IPS-18a (cell line): Measurements from ENCODE around the gene BPHL.

ENCODE experiments used
- H3K27ac ChIP-seq: one replicate; pipeline ENCODE4 v1.5.1; 2013; ENCODE audit warnings: low read length
- H3K27me3 ChIP-seq: one replicate; pipeline ENCODE4 v1.6.1; 2013; ENCODE audit warnings: mild to moderate bottlenecking, low read length; ENCODE audit not compliant: control insufficient read depth, insufficient read depth
- H3K36me3 ChIP-seq: one replicate; pipeline ENCODE4 v1.6.1; 2013; ENCODE audit warnings: low read depth, low read length; ENCODE audit not compliant: control insufficient read depth
- H3K4me1 ChIP-seq: one replicate; pipeline ENCODE4 v1.6.1; 2013; ENCODE audit warnings: low read depth, low read length; ENCODE audit not compliant: control insufficient read depth
- H3K4me3 ChIP-seq: one replicate; pipeline ENCODE4 v1.5.1; 2013; ENCODE audit warnings: low read length
- H3K9ac ChIP-seq: one replicate; pipeline ENCODE4 v1.6.1; 2013; ENCODE audit warnings: mild to moderate bottlenecking, low read length, moderate library complexity
- H3K9me3 ChIP-seq: one replicate; pipeline ENCODE4 v1.6.1; 2013; ENCODE audit warnings: low read depth, low read length; ENCODE audit not compliant: control insufficient read depth

BPHL gene

DNA sequence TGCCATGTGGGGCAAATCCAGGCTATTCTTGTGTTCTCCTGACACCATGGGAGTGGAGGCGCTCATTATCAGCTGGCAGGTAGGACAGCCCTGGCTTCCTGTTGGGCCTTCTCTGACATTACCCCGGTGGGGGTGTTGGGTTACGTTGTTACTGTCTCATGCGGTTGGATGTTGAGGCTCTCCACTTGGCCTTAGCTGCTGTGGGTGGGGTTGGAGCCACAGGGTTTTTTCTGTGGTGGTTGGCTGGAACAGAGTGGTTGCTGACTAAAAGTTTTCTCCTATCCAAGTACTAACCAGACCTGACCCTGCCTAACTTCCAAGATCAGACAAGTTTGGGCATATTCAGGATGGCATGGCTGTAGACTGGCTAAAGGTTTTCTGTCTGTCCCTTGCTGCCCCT, 30.1 kb upstream of the BPHL start:
- peaks cover 37% of the 10 kb centered on the region for H3K9me3 ChIP-seq

DNA sequence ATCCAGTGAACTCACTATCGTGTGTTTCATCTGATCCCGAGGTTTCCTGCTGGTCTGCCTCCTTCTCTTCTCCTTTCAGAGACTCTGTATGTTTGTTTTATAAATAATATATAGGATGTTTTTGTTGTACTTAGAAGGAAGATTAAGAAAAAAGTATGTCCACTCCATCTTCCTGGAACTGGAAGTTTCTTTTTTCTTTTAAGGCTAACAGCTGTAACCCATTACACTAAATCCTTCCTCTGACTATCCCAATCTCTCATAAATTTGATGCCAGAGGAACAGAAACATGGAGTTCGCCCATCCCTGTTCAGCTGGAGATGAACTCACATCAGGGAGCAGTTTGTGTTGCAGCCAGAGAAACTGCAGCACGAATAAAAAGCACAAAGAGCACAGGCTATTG, 29.5 kb upstream of the BPHL start:
- no peak overlapping the region for H3K4me3 ChIP-seq

More for the DNA sequence above, 30.1 kb upstream of the BPHL start:
- H3K4me3 ChIP-seq: no peak overlapping the region
- H3K4me1 ChIP-seq: no peaks in the 10 kb centered on the region
- H3K36me3 ChIP-seq: peaks cover 65% of the 10 kb centered on the region
- H3K27ac ChIP-seq: no peak overlapping the region
- H3K9ac ChIP-seq: no peak overlapping the region
- H3K27me3 ChIP-seq: no peaks in the 10 kb centered on the region

DNA sequence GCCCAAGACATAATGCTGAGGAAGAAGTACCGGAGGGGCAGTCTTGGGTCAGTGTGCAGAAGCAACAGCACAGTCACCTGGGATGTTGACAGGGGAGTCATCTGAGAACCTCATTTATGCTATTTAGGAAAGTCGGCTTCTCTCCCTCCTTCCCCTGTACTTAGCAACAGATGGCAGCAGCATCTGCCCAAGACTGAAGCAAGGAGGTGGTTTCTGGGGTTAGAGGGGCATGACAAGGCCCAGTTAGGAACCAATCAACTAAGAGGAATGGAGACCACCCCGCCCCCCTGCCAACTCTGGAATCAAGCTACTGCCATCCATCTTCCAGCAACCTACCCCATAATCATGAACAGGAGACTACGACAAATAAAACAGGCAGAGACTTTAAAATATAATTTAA, 28.5 kb upstream of the BPHL start:
- H3K9me3 ChIP-seq: peaks cover 47% of the 10 kb centered on the region
- peak overlapping the region; percentile 24 for H3K4me3 ChIP-seq

More for the DNA sequence above, 29.5 kb upstream of the BPHL start:
- Histone ChIP-seq H3K27ac (no peak overlapping the region), H3K9ac (no peak overlapping the region), H3K9me3 (peaks cover 38% of the 10 kb centered on the region), H3K4me1 (no peaks in the 10 kb centered on the region), H3K36me3 (peaks cover 61% of the 10 kb centered on the region), H3K27me3 (no peaks in the 10 kb centered on the region)

DNA sequence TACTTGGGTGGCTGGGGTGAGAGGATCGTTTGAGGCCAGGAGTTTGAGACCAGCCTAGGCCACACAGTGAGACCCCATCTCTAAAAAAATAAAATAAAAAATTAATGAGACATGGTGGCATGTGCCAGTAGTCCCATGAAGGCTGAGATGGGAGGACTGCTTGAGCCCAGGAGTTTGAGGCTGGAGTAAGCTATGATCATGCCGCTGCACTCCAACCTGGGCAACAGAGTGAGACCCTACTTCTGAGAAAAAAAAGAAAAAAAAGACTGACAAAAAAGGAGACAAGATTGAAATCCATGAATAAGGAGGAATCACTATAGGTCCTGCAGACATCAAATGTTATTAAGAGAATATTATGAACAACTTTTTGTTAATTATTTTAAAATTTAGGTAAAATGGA, 23.7 kb upstream of the BPHL start:
- no peak overlapping the region for H3K9ac ChIP-seq
- H3K27me3 ChIP-seq: no peaks in the 10 kb centered on the region
- no peak overlapping the region for H3K27ac ChIP-seq
- H3K9me3 ChIP-seq: peaks cover 27% of the 10 kb centered on the region
- H3K36me3 ChIP-seq: peaks cover 34% of the 10 kb centered on the region
- H3K4me1 ChIP-seq: no peaks in the 10 kb centered on the region
- no peak overlapping the region for H3K4me3 ChIP-seq

More for the DNA sequence above, 28.5 kb upstream of the BPHL start:
- H3K27ac ChIP-seq: no peak overlapping the region
- peaks cover 64% of the 10 kb centered on the region for H3K36me3 ChIP-seq
- no peaks in the 10 kb centered on the region for H3K4me1 ChIP-seq
- H3K9ac ChIP-seq: no peak overlapping the region
- no peaks in the 10 kb centered on the region for H3K27me3 ChIP-seq

DNA sequence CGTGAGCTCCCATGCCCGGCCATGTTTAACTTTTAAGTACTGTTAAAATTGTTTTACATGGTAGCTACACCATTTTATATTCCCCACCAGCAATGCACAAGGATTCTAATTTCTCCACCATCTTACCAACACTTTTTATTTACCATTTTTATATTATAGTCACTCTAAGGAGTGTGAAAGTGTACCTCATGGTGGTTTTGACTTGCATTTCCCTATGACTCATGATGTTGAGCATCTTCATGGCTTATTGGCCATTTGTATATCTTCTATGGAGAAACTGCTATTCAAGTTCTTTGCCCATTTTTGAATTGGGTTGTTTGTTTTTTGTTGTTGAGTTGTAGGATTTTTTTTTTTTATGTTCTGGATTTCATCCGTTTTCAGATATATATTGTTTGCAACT, 15.6 kb upstream of the BPHL start:
- Histone ChIP-seq H3K9ac (no peak overlapping the region), H3K27me3 (no peaks in the 10 kb centered on the region), H3K4me3 (no peak overlapping the region), H3K27ac (no peak overlapping the region), H3K36me3 (peaks cover 44% of the 10 kb centered on the region), H3K9me3 (no peaks in the 10 kb centered on the region), H3K4me1 (no peaks in the 10 kb centered on the region)

DNA sequence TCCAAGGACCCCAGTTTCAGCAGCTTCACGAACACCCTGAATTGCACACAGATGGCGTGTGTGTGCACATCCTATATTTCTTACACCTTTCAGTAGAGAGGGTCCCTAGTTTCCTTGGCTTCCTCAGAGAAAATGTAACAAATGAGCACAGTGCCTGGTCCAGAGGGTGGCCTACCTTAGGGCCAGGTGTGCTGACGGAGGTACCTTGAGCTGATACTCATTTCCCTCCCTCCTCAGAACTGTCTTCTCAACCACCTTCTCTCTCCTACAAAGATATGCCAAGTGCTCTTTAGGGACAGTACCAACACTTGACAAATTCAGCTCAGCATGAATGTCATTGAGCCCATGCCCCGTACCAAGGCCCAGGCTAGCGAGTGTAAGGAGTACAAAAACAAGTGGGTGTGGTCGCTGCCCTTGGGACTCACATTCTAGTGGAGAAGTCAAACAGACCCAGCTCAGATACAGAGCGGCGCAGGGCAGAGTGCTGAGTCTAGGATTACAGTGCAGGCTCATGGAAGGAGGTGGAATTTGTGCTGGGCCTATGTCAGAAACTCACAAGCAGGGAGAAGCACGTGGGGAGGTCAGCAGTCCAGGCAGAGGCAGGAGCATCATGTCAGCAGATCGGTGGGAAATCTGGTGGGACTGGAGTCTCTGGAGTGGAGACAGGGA, 9.6 kb upstream of the BPHL start:
- Histone ChIP-seq H3K4me3 (no peak overlapping the region), H3K36me3 (peaks cover 55% of the 10 kb centered on the region), H3K4me1 (no peaks in the 10 kb centered on the region), H3K27me3 (no peaks in the 10 kb centered on the region), H3K9ac (no peak overlapping the region), H3K27ac (no peak overlapping the region), H3K9me3 (no peaks in the 10 kb centered on the region)

DNA sequence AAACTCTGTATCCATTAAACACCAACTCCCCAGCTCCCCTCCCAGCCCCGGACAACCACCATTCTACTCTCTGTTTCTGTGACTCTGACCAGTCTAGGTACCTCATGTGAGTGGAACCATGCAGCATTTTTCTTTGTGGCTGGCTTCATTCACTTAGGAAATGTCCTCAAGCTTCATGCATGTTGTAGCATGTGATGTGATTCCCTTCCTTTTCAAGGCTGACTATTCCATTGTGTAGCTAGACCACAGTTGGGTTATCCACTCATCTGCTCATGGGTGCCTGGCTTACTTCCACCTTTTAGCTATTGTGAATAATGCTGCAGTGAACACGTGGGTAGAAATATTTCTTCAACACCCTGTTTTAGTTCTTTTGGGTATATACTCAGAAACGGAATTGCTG, 8.8 kb upstream of the BPHL start:
- H3K4me3 ChIP-seq: no peak overlapping the region
- no peaks in the 10 kb centered on the region for H3K27me3 ChIP-seq
- no peaks in the 10 kb centered on the region for H3K4me1 ChIP-seq
- H3K36me3 ChIP-seq: peaks cover 53% of the 10 kb centered on the region
- no peaks in the 10 kb centered on the region for H3K9me3 ChIP-seq
- H3K9ac ChIP-seq: no peak overlapping the region
- no peak overlapping the region for H3K27ac ChIP-seq

DNA sequence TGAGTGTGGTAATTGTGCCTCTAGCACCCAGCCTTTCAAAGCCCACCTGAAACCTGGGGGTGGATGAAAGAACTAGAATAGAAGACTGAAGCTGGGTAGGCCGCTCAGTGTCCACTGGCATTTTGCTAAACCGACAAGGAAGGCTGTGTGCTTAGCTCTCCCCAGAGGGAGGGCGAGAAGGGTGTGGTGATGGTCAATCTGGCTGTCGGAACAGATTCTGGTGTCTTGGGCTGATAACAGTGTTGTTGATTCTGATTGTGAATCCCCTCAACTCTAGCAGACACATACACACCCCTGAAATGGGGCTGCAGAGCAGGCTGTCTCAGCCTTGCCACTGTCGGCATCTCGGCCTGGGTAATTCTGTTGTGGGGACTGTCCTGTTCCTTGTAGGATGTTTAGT, 4.1 kb upstream of the BPHL start:
- Histone ChIP-seq H3K9me3 (no peaks in the 10 kb centered on the region), H3K4me3 (no peak overlapping the region), H3K27ac (no peak overlapping the region), H3K27me3 (no peaks in the 10 kb centered on the region), H3K36me3 (peaks cover 28% of the 10 kb centered on the region), H3K9ac (no peak overlapping the region), H3K4me1 (peaks cover 9% of the 10 kb centered on the region)

DNA sequence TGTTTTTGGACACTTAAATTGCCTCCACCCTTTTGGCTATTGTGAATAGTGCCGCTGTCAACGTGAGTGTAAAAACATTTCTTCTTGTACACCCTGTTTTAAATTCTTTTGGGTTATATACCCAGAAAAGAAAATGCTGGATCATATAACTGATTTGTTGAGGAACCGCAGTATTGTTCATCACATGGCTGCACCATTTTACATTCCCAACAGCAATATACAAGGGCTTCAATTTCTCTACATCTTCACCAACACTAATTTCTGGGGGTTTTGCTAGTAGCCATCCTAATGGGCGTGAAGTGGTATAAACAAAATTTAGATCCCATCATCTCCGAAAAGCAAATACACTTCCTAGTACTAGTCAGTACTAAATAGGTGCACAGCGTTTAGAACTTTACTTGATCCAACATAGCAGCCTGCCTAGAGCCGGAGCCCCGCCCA, 579 bp upstream of the BPHL start:
- Histone ChIP-seq H3K36me3 (peaks cover 13% of the 10 kb centered on the region), H3K4me3 (peak overlapping the region; percentile 98), H3K27ac (no peak overlapping the region)

DNA sequence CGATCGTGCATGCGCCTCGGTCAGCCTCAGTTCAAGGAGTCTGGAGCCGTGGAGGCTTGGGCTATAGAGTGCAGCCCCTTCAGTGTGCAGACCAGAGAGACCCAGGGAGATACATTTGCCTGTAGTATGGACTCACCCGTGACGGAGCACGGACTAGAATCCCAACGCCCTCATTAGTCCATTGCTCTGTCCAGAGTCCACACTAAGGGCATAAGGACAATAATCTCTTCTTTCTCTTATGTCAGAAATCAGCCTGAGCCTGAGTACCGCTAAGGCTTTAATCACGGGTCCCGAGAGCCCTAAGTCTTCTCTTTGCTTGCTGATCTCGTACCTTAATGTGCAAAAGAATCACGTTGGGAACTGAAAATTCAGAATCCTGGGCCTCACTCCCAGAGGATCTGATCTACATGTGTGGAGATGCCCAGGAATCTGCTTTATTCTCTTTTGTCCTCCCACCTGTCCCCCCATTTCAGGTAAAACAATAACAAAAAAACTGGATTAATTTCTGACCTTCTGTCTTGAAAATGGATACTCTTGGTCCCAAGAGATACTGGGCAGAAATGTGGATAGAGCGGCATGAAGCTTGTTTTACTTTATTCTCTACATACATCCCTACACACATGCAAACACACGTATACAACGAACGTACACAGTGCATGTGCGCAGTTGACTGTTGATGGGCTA, 671 bp downstream of the BPHL start:
- Histone ChIP-seq H3K9ac (peak overlapping the region; percentile 95), H3K36me3 (peaks cover 3% of the 10 kb centered on the region), H3K9me3 (no peaks in the 10 kb centered on the region), H3K27ac (peak overlapping the region; percentile 59), H3K4me1 (peaks cover 12% of the 10 kb centered on the region), H3K4me3 (peak overlapping the region; percentile 98), H3K27me3 (no peaks in the 10 kb centered on the region)

More for the DNA sequence above, 579 bp upstream of the BPHL start:
- peak overlapping the region; percentile 95 for H3K9ac ChIP-seq
- no peaks in the 10 kb centered on the region for H3K9me3 ChIP-seq
- H3K4me1 ChIP-seq: peaks cover 12% of the 10 kb centered on the region
- H3K27me3 ChIP-seq: no peaks in the 10 kb centered on the region

DNA sequence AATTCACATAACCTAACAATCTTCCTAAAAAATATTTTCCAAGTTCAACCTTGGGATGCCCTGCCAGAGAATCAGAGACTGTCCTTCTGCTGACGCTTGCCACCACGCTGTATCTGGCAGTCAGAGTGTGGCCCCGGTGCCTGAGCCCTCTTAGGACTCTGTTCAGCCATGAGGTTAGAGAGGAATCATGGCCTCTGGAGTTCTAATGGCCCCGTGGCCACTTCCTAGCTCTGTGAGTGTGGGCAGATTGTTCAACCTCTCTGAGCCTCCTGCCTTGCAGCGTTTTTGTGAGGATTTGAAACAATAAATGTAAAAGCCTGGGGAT, 2.2 kb downstream of the BPHL start:
- no peaks in the 10 kb centered on the region for H3K9me3 ChIP-seq
- H3K27me3 ChIP-seq: no peaks in the 10 kb centered on the region
- no peak overlapping the region for H3K4me3 ChIP-seq
- no peak overlapping the region for H3K9ac ChIP-seq
- no peak overlapping the region for H3K27ac ChIP-seq
- H3K36me3 ChIP-seq: peaks cover 3% of the 10 kb centered on the region
- peaks cover 12% of the 10 kb centered on the region for H3K4me1 ChIP-seq

DNA sequence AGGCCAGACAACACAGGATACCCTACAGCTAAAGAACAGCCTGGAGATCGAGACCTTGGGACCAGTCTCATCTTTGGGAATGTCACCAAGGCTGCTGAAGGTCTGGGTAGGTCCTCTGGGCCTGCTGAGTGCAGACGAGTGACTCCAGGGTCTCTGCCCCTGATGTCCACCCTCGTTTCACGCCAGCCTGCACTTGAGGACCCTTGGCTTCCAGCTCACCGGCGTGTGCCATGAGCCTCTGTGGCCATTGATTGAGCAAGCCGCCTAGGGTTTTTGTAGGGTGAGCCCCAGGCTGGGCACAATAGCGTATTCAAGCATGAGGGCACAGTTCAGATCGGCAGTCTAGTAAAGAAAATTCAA, 4.3 kb downstream of the BPHL start:
- Histone ChIP-seq H3K27me3 (no peaks in the 10 kb centered on the region), H3K36me3 (peaks cover 7% of the 10 kb centered on the region), H3K9me3 (no peaks in the 10 kb centered on the region), H3K27ac (no peak overlapping the region), H3K4me1 (peaks cover 6% of the 10 kb centered on the region), H3K9ac (no peak overlapping the region), H3K4me3 (no peak overlapping the region)
